HG03159 (cell line): ENCODE data around the gene DLG1.

Experiments used
- ATAC-seq: cut with Tn5 transposase; IDR thresholded peaks from one replicate; pipeline ENCODE4 v1.9.1; 2021; ENCODE audit warnings: mild to moderate bottlenecking, moderate library complexity; ENCODE audit not compliant: unreplicated experiment

DLG1 gene

DNA sequence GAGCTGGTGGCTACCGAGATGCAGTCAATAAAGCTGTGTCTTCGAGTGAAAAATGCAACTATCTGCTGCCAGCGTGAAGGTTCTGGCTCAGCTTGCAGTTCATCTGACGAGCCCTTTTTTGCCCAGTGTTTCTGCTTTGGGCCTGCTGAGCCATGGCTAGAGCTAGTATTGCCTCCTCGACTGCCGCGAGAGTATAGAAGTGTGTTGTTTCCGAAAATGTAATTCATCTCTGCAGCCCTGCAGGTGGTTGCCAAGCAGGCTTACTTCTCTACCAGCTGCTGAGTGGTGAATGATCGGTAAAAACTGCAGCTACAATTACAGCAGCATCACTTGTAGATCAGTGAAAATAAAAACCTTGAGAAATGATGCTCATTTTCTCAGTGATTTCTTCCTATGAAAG, 114.8 kb downstream of the DLG1 start:
- ATAC-seq = no peak

DNA sequence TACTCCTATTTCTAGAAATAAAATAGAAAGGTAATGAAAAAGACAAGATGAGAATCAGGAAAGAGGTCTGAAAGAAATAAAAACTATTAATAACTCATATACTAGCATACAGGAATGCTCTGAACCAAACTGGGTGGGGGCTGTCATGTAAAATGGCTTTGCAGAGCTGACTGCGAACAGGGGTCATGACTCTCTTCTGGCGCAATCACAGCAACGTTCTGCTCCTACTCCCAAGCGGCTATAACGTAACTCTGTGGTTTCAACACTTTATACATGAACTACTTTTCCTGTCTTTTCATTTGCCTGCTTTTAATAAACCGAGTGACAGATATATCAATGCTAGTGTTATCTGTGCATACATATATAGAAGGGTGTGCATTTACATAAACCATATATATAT, 116.7 kb downstream of the DLG1 start:
- ATAC-seq = no peak

DNA sequence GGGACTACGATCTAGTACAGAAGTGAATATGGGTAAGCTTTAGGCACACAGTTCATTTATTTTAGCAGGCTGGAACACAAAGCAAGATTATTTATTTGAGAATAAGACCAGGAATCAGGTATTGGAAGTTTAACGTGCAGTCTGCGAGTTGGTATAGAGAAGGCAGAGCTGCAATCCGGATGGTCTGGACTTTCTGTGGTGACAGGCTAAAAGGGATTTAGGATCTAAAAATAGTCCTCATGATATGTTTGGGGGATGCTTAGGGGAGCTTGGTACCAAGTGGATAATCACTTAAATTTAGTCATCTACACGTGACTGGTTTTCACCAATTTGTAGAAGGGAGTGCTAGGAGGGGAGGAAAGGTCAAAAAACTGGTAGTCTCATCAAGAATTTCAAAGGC, 119.4 kb downstream of the DLG1 start:
- no peak for ATAC-seq

DNA sequence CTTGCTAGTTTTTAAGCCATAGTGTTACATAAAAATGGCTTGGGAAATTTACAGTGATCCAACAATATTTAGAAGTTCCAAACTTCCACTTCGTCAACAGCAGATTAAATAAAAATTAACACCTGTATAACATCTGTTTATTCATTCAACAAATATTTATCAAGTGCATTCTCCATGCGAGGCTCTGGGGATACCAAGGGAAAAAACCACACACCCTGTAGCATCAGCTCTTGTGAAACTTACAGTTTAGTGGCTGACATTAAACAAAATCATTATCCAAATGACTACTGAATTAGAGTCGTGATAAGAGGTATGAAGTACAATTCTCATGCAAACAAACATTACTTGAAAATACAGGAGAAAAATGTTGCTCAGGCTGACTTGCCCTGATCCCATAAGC, 122.9 kb downstream of the DLG1 start:
- no peak for ATAC-seq

DNA sequence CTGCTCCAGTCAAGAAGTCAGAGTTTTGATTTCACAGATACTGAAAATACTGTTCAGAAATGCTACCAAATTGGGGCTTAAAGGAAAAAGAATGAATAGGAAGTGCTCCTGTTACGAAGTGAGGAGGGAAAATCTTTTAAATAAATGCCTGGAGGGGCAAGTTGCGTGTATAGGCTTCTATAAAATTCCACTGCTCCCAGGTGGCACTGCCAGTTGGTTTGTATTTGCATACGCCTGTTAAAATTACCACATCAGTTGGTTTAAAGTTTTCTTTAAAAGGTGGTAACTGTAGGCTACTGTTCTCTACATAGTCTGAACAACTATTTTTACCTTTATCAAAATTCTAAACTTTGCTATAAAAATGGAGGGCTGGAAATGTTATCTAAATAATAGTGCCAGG, 123.5 kb downstream of the DLG1 start:
- ATAC-seq = no peak

DNA sequence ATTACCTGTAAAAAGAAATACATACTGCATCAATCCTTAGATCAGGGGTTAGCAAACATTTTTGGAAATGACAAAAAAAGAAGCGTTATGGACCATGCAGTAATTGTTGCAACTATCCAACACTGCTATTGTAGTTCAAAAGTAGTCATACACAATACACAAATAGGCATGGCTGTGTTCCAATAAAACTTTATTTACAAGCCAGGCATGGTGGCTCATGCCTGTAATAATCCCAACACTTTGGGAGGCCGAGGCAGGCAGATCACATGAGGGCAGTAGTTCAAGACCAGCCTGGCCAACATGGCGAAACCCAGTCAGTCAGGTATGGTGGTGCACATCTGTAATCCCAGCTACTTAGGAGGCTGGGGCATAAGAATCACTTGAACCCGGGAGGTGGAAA, 124.8 kb downstream of the DLG1 start:
- no peak for ATAC-seq

DNA sequence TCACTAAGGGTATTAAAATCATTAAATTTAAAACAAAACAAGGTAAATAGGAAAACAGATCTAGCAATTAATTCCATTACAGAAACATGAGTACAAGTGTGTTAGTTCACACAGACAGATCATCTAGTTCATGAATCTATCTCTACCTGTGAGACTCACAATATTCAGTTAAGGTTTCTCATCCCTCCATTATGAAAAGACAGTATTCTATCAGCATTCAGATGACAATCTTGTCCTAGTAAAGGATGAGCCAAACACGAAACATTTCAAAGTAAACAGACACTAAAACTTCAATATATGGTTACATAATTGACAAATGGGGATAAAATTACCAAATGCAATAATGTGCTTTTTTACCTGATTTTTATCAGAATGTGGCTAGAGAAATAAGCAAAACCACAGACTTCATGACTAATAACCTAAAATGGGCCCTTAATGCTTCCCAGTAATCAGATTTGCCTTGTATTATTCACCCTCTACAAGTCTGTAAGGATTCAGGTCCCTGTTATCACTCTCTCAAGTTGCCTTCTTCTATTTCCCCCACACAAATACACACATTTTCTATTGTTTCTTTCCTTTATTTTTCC, 126.8 kb downstream of the DLG1 start:
- ATAC-seq = no peak

DNA sequence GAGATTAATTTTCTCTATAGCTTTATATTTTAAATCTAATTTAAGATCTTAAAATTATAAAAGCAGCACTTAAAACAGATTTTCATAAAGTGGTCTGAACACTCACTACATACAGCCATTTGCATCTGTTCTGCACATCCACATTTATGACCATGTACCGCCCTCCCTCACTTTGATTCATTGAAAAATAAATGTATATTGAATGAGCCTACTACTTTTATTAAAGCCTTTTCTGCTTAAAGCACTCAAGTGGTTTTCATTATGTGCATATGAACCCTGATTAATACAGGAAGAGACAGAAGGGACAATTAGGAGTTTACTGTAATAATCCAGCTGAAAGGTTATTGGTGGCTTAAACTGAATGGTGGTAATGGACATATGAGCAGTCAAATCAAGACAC, 129.4 kb downstream of the DLG1 start:
- no peak for ATAC-seq

DNA sequence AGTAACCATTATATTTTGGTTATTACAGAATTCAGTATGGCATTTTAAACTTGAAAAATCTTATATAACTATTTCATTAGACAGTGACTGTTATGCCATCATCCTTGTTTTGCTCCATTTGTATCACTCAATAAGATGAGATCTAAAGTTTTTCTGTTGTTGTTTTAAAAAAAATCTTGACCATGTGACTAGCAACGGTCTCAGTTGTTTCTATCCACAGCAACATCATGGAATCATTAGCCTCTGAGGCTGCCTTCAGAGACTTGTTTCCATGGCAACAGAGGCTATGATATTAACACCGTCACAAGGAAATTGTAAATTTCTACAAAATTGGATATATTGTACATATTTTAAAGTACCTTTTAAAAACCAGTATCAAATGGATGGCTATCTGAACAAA, 129.8 kb downstream of the DLG1 start:
- ATAC-seq = no peak

DNA sequence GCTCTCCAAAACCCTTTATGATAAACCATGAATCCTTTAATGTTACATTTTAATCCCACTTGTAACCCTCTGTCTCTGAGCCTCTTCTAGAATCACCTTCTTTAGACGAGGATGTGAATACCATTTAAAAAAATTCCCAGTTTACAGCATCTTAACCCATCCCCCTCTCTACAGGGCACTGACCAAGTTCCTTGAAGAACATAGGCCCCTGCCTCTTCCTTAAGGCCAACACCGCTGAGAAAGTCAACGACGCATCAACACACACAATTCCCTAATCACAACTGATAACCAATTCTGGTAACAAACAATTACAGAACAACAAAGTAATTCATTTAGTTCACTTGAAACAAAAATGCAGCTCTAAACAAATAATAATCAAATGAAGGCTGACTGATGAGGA, 130.3 kb downstream of the DLG1 start:
- ATAC-seq = no peak

DNA sequence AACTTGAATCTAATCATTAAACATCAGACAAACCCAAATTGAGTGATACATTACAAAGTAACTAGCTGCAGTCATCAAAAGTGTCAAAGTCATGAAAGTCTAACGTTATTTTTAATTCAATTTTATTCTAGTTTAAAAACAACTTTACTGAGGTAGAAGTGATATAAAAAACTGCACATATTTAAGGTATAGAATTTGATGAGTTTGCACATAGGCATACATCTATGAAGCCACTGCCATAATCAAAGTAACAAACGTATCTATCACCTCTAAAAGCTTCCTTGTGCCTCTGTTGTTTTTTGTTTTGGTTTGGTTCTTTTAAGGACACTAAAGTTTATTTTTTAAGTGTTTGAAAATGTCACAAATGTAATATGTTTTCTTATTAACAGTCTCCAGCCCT, 130.9 kb downstream of the DLG1 start:
- no peak for ATAC-seq

DNA sequence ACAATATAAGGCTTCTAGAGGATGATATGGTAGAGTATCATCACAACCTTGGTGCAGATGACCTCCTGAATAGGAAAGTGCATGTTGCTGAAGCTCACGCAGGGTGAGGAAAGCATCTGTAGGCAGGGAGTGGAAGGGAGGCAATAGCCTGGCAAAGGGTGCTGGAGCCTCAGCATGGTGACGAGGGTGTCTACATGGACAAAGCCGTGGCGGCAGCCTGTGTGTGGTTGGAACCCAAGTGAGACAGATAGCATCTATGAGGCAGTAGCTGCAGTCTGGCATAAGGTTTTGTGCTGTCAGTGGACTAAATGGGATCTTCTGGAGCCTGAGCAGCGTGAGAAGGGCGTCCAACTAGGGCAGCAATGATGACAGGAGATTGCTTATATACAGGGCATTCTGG, 132.5 kb downstream of the DLG1 start:
- ATAC-seq = no peak

DNA sequence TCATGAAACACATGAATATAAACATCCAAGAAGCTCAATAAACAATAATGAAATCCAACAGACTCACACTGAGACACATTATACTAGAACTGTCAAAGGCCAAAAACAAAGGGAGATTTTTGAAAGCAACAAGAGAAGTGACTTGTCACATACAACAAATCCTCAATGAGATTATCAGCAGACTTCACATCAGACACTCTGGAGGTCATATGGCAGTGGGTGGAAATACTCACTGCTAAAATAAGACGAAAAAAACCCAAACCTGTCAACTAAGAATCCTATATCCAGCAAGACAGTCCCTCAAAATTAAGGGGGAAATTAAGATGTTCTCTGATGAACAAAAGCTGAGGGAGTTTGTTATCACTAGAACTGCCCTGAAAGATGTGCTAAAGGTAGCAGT, 143.4 kb downstream of the DLG1 start:
- no peak for ATAC-seq

DNA sequence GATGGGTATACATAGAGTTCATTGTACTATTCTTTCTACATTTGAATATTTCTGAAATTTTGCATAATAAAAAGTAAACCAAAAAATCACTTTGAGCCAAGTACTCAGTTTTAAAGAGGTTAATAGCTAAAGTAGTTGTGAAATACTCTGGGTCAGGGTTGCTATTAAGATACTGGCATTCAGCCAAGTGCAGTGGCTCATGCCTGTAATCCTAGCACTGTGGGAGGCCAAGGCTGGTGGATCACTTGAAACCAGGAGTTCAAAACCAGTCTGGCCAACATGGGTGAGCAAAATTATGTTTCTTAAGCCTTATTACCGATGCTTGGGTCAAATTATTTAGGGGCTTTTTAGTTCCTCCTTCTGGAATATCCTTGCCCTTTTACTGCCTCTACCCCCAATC, 146.8 kb downstream of the DLG1 start:
- no peak for ATAC-seq

DNA sequence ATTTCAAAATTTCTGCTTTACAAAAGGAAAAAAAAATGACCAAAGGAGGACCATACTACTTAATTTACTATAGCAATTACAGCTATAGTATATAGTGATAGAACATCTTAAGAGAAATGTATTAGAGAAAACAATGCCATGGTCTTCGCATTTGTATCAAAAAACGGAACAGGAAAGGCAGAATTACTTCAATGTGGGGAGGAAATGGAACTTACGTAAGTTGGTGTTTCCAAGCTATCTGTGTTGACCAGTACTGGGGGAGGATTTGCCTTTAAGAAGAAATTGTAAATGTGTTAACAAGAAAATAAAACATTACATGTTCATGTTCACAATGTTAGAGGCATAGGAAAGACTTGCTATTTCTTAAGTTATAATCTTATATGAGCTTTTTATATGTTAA, 148.9 kb downstream of the DLG1 start:
- no peak for ATAC-seq

DNA sequence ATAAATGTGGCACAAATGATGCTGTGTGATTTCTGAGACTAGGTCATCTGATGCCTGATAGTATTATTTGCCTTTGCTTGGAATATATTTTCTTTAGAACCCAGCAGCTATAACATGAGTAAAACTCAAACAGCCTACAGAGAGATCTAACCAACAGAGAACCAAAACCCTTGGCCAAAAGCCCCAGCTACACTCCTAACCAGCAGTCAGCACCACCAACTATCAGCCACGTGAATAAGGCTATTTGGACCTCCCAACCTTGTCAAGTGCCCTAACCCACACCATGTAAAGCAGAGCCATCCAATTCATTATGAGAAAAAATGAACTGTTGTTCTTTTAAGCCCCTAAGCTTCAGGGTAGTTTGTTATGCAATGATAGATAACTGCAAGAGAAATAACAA, 154.2 kb downstream of the DLG1 start:
- ATAC-seq = no peak

DNA sequence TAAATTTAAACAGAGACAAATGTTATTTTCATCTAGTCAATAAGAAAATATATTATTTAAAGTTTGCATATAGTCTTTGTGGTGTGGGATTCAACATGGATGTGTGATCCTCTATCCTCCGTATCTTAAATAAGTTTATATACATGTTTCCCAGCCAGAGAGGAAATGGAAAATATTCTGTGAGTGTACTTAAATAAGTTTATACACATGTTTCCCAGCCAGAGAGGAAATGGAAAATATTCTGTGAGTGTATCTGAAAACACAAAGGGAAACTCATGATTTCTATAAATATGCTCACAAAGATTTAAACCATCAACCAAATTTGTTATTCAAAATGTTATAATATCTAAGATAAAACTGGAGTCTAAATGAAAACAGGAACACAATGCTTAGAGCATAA, 158.8 kb downstream of the DLG1 start:
- ATAC-seq = no peak

DNA sequence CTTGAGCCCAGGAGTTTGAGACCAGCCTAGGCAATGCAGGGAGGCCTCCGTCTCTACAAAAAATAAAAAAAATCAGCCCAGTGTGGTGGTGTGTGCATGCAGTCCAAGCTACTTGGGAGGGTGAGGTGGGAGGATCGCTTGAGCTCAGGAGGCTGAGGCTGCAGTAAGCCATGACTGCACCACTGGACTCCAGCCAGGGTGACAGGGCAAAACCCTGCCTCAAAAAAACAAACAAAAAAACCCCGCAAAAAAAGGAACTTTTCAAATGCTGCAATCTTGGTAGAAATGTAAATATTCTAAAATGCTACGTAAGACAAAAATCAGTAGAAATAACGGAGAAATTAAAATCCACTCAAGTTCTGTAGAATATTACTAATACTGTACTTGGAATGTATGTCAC, 160.7 kb downstream of the DLG1 start:
- no peak for ATAC-seq

DNA sequence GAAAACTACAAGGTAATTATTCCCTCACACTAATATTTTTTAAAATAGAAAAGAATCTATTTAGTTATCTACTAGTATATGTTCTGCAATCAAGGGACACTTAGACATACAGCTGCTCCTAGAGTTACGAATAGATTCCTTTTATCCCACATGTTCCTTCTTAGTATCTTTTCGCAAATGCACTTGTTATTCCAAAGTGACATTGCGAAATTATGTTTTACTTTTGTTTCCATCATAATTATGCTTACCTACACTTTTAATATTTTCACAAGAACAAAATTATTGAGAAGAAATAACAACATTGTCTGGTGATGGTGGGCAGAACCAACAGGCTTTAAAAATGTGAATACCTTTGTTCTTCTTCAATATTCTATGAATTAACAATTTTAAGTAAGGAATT, 161.7 kb downstream of the DLG1 start:
- no peak for ATAC-seq

DNA sequence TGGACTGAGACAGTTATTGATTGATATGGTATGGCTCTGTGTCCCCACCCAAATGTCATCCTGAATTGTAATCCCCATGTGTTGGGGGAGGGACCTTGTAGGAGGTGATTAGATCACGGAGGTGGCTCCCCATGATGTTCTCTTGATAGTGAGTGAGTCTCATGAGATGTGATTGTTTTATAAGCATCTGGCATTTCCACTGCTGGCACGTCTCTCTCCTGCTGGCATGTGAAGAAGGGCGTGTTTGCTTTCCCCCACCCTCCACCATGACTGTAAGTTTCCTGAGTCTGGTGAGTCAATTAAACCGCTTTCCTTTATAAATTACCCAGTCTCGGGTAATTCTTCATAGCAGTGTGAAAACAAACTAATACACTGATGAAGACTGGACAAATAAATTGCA, 163.2 kb downstream of the DLG1 start:
- ATAC-seq = no peak

DNA sequence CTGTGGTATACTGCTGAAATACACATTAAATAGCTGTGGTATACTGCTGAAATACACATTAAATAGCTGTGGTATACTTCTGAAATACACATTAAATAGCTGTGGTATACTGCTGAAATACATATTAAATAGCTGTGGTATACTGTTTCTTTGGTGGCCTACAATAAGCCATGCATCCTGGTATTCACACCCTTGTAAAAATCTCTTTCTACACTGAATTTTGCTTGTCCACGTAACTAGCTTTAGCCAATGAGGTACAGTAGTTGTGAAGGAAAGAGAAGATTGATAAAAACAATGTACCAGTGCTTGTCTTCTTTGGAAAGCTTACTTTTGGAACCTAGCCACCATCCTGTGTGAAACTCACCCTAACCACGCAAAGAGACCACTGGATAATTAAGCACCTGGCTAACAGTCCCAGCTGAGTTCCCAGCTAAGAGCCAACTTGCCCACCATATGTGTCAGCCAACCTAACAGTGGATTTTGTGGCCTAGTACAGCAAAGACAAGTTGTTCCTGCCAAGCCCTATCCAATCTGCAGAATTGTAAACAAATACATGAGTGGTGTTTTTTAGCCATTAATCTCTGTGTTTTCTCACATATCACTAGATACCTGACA, 165.4 kb downstream of the DLG1 start:
- no peak for ATAC-seq

DNA sequence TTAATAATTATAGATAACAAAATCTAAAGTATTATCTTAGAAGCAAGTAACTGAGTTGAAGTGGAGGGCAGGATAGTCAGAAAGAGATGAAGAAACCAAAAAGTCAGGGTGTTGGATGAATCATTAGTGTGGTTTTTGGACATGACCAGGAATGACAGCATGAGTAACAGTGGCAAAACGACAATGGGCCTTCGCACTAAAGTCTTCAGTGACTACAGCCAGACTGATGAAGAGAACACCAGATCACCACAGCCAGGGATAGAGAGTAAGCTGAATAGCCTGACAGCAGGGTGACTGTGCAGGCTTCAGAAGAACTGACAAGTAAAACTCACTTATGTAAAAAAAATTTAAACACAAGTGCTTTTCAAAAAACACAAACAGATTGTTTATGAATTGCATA, 172.8 kb downstream of the DLG1 start:
- ATAC-seq = no peak

DNA sequence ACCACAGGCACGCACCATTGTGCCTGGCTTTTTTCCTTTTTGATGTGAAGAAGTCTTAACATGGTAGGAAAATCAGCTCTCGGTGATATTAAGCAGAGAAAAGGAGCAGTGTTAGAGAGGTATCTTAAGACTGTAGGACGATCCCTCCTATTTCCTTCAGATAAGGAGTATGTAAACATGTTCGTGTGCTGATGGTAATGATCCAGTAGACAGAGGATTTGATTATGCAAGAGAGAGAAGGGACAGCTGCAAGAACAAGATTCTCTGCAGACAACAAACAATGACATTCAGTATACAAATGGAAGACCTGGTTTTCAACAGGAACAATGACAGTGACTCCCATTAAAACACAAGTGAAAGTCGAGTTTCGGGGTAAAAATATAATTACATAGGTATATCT, 173.7 kb downstream of the DLG1 start:
- no peak for ATAC-seq
